Type B pancreatic cell (in vitro differentiated cells): ENCODE data around the gene MIAT. TPM values are rescaled to one million over a fixed set of nuclear protein-coding genes. Genes with fewer than 3 reads are reported as not detected.

ENCODE experiments used
- DNase-seq: peaks from one replicate; pipeline ENCODE4 v3.0.0; 2021; ENCODE audit warnings: mixed read lengths; ENCODE audit not compliant: unreplicated experiment; ENCODE audit errors: extremely low spot score
- H3K27ac Mint-ChIP-seq: 2 replicates; pipeline ENCODE4 v1.8.0; 2021; ENCODE audit warnings: mild to moderate bottlenecking, mixed read lengths
- H3K27me3 Mint-ChIP-seq: 2 replicates; pipeline ENCODE4 v1.8.0; 2021; ENCODE audit warnings: mixed read lengths
- H3K36me3 Mint-ChIP-seq: 2 replicates; pipeline ENCODE4 v1.8.0; 2021; ENCODE audit warnings: mixed read lengths
- H3K4me1 Mint-ChIP-seq: one replicate; pipeline ENCODE4 v1.8.0; 2021; ENCODE audit warnings: mixed read lengths; ENCODE audit not compliant: unreplicated experiment
- H3K4me3 Mint-ChIP-seq: 2 replicates; pipeline ENCODE4 v1.8.0; 2021; ENCODE audit warnings: mild to moderate bottlenecking, mixed read lengths
- H3K9me3 Mint-ChIP-seq: 2 replicates; pipeline ENCODE4 v1.8.0; 2021; ENCODE audit warnings: mixed read lengths
- total RNA-seq: library from RNA; stranded (reverse); gene quantifications from 2 replicates; pipeline ENCODE4 v1.2.1, GENCODE V29; 2021; ENCODE audit warnings: low replicate concordance
- TF ChIP-seq, protein P1 (sequence below): fragments of 200-600 bp; sonication (generic); conservative IDR thresholded peaks from 2 replicates; pipeline ENCODE4 v1.5.0; 2021; ENCODE audit warnings: antibody characterized with exemption, mild to moderate bottlenecking

Gene MIAT
- total RNA-seq, 1 donor from 2014 or later = 12.2 TPM

DNA sequence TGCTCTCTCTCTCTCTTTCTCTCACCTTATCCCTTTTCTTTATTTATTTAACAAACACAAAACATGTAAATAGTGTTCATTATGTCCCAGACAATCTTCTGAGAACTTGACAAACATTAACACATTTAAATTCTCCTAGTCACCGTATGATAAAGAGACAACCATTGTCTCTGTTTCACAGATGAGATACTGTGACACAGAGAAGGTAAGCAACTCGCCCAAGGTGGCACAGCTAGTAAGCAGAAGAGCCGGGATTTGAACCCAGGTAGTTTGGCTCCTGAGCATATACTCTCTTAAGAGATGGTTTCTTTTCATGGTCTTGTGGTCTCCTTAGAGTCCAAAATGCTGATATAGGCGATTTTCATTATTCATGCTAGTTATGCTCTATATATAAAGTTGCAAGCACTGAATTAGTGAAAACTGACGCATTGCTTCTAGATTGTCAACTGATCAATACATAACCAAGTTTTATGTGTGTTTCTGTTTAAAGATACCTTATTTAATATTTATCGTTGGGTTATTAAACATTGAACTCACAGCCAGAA is 58.1 kb downstream of the MIAT start:
- TF ChIP-seq, protein P1, sequence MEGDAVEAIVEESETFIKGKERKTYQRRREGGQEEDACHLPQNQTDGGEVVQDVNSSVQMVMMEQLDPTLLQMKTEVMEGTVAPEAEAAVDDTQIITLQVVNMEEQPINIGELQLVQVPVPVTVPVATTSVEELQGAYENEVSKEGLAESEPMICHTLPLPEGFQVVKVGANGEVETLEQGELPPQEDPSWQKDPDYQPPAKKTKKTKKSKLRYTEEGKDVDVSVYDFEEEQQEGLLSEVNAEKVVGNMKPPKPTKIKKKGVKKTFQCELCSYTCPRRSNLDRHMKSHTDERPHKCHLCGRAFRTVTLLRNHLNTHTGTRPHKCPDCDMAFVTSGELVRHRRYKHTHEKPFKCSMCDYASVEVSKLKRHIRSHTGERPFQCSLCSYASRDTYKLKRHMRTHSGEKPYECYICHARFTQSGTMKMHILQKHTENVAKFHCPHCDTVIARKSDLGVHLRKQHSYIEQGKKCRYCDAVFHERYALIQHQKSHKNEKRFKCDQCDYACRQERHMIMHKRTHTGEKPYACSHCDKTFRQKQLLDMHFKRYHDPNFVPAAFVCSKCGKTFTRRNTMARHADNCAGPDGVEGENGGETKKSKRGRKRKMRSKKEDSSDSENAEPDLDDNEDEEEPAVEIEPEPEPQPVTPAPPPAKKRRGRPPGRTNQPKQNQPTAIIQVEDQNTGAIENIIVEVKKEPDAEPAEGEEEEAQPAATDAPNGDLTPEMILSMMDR = no peak
- peaks cover 4% of the 10 kb centered on the region for H3K36me3 Mint-ChIP-seq
- H3K4me1 Mint-ChIP-seq = peaks cover 15% of the 10 kb centered on the region

DNA sequence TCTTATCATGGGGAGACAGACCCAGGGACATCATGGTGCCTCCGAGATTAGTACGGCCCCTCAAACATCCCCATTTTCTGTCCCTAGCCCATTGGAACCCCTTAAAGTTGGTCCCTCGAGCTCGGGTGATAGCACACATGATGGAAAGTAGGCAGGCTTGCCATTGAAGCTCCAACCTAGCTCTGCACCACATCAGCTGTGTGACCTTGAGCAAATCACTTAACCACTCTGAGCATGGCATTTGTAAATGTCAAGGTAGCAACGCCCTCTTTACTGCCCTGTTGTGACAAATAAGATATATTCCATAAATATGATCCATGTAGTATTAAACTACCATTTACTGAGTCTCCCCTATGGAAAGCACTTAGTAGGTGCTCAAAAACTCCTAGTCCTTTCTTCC is 61.1 kb downstream of the MIAT start:
- no peak overlapping the region for H3K27ac Mint-ChIP-seq
- H3K4me1 Mint-ChIP-seq = peaks cover 13% of the 10 kb centered on the region
- H3K36me3 Mint-ChIP-seq = peaks cover 8% of the 10 kb centered on the region
- TF ChIP-seq, protein P1 = no peak
- no peak for DNase-seq
- H3K9me3 Mint-ChIP-seq = no peaks in the 10 kb centered on the region
- H3K27me3 Mint-ChIP-seq = no peaks in the 10 kb centered on the region
- H3K4me3 Mint-ChIP-seq = no peak overlapping the region

More for the DNA sequence above, 58.1 kb downstream of the MIAT start:
- H3K27me3 Mint-ChIP-seq = no peaks in the 10 kb centered on the region
- no peak overlapping the region for H3K27ac Mint-ChIP-seq
- H3K9me3 Mint-ChIP-seq = no peaks in the 10 kb centered on the region
- DNase-seq = no peak
- H3K4me3 Mint-ChIP-seq = no peak overlapping the region

DNA sequence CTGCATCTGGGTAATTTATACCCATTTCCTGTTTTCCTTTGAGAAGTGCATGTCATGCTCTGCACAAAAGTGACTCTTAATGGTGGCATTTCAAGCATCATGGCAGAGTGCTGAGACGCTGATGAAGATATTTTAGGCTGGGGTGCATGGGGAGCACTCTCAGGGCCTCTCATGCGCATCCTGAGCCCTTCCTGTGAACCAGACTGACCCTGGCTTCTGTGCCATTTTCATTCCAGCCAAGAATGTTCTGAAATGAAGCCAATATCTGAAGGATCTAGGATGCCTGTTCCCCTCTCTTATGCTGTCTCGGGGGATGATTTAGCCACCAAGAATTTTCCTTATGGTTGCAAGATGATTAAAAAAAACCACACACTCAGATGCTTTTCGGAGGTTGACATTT is 61.5 kb downstream of the MIAT start:
- Mint-ChIP-seq H3K4me3 (no peak overlapping the region), H3K27ac (no peak overlapping the region), H3K9me3 (no peaks in the 10 kb centered on the region), H3K27me3 (no peaks in the 10 kb centered on the region), H3K36me3 (peaks cover 8% of the 10 kb centered on the region), H3K4me1 (peaks cover 10% of the 10 kb centered on the region)
- TF ChIP-seq, protein P1 = no peak
- DNase-seq = no peak

DNA sequence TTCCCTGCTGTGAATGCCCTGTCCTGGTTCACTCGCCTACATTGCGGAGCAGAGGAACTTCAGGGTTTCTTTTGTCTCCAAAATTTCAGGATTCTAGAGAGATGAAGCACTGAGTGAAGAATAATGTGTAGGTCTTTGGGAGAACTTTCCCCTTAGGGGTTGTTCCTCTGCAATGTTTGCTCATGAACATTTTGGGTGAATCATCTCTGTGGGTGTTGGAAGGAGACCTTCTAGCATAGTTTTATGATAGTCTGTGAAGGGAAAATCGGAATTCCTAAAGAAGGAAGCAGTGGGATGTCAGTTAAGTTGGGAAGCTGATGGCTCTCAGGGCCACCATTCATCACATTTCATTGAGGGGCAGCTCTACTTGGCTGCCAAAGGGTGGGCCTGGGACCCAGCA is 64.8 kb downstream of the MIAT start:
- Mint-ChIP-seq H3K9me3 (peaks cover 6% of the 10 kb centered on the region), H3K4me3 (no peak overlapping the region), H3K27ac (no peak overlapping the region), H3K36me3 (peaks cover 19% of the 10 kb centered on the region), H3K4me1 (no peaks in the 10 kb centered on the region), H3K27me3 (no peaks in the 10 kb centered on the region)
- DNase-seq = no peak
- TF ChIP-seq, protein P1 = no peak

DNA sequence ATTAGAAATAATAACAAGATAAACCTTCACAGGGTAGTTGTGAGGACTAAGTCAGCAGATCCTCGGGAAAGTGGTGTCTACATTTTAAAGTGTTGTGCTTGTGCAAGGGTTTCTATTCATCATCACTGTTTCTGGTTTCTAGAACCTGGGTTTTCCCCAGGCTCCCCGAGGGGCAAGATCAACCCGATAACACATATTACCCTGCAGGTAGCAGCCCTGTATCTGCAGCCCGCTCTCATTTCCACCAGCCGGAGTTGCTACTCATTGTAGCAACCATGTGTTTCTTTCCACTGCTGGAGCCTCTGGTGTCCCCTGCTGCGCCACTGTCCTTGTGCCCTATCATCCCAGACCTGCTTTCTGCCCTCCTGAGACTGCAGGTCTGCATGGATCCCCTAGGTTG is 67.0 kb downstream of the MIAT start:
- TF ChIP-seq, protein P1 = no peak
- no peaks in the 10 kb centered on the region for H3K4me1 Mint-ChIP-seq
- no peaks in the 10 kb centered on the region for H3K27me3 Mint-ChIP-seq
- no peak overlapping the region for H3K4me3 Mint-ChIP-seq
- DNase-seq = no peak
- H3K9me3 Mint-ChIP-seq = peaks cover 6% of the 10 kb centered on the region
- peaks cover 15% of the 10 kb centered on the region for H3K36me3 Mint-ChIP-seq
- H3K27ac Mint-ChIP-seq = no peak overlapping the region
